ENCODE data around the gene GNG7. TPM values are rescaled to one million over a fixed set of nuclear protein-coding genes. Genes with fewer than 3 reads are reported as not detected.
"Not testable (repeated sequence)": the region's sequence is repeated elsewhere in the genome, so short reads cannot be mapped to it uniquely, and the experiment has no call there.

The GNG7 gene
- total RNA-seq, 1 experiment from 2014 or later: 0.03 TPM

GRCh38 chr19:2630352-2631001 is 72.0 kb downstream of the GNG7 start:
- Histone ChIP-seq H3K36me3 (no peaks in the 10 kb centered on the region), H3K27me3 (replicated peaks) (no peaks in the 10 kb centered on the region; the same call in 1 of the 2 replicates), H3K27ac (no peak overlapping the region), H3K4me3 (no peak overlapping the region), H3K4me1 (replicated peaks) (peaks cover 16% of the 10 kb centered on the region), H3K9me3 (replicated peaks) (peaks cover 21% of the 10 kb centered on the region)
- no peak for DNase-seq (ENCODE audit: low read depth in 1 of 2, low spot score in 2 of 2)

GRCh38 chr19:2629491-2630351 is 72.8 kb downstream of the GNG7 start:
- no peaks in the 10 kb centered on the region for H3K36me3 ChIP-seq
- no peak overlapping the region for H3K4me3 ChIP-seq
- H3K27ac ChIP-seq: no peak overlapping the region
- no peak for DNase-seq (ENCODE audit: low read depth in 1 of 2, low spot score in 2 of 2)
- no peaks in the 10 kb centered on the region; the same call in 1 of the 2 replicates for H3K27me3 ChIP-seq (replicated peaks)
- H3K4me1 ChIP-seq (replicated peaks): peaks cover 16% of the 10 kb centered on the region
- H3K9me3 ChIP-seq (replicated peaks): peaks cover 21% of the 10 kb centered on the region

- Histone ChIP-seq H3K27me3 (replicated peaks) (no peaks in the 10 kb centered on the region), H3K4me3 (no peak overlapping the region), H3K9me3 (replicated peaks) (peaks cover 21% of the 10 kb centered on the region), H3K27ac (no peak overlapping the region), H3K36me3 (no peaks in the 10 kb centered on the region), H3K4me1 (replicated peaks) (peaks cover 16% of the 10 kb centered on the region)
- no peak for DNase-seq (ENCODE audit: low read depth in 1 of 2, low spot score in 2 of 2)
These were observed 73.9 kb downstream of the GNG7 start for GRCh38 chr19:2628597-2628996.

- Histone ChIP-seq H3K27me3 (replicated peaks) (no peaks in the 10 kb centered on the region), H3K4me3 (no peak overlapping the region), H3K27ac (peak overlapping the region; percentile 54), H3K36me3 (no peaks in the 10 kb centered on the region), H3K9me3 (replicated peaks) (peaks cover 21% of the 10 kb centered on the region), H3K4me1 (replicated peaks) (peaks cover 16% of the 10 kb centered on the region)
- no peak for DNase-seq (ENCODE audit: low read depth in 1 of 2, low spot score in 2 of 2)
These were observed 74.6 kb downstream of the GNG7 start for GRCh38 chr19:2627855-2628254.

- Histone ChIP-seq H3K4me1 (replicated peaks) (peaks cover 16% of the 10 kb centered on the region), H3K27ac (peak overlapping the region; percentile 54), H3K36me3 (no peaks in the 10 kb centered on the region), H3K27me3 (replicated peaks) (no peaks in the 10 kb centered on the region), H3K4me3 (no peak overlapping the region), H3K9me3 (replicated peaks) (peaks cover 21% of the 10 kb centered on the region)
- DNase-seq (ENCODE audit: low read depth in 1 of 2, low spot score in 2 of 2): peak; percentile 74 to 91
These were observed 75.1 kb downstream of the GNG7 start for GRCh38 chr19:2627319-2627829.

- no peaks in the 10 kb centered on the region for H3K27me3 ChIP-seq (replicated peaks)
- DNase-seq (ENCODE audit: low read depth in 1 of 2, low spot score in 2 of 2): no peak
- H3K27ac ChIP-seq: no peak overlapping the region
- peaks cover 14% of the 10 kb centered on the region for H3K9me3 ChIP-seq (replicated peaks)
- H3K4me3 ChIP-seq: no peak overlapping the region
- no peaks in the 10 kb centered on the region for H3K36me3 ChIP-seq
- H3K4me1 ChIP-seq (replicated peaks): peaks cover 22% of the 10 kb centered on the region
These were observed 77.1 kb downstream of the GNG7 start for GRCh38 chr19:2625434-2625833.

- no peak for DNase-seq (ENCODE audit: low read depth in 1 of 2, low spot score in 2 of 2)
- Histone ChIP-seq H3K4me3 (no peak overlapping the region), H3K9me3 (replicated peaks) (peaks cover 10% of the 10 kb centered on the region), H3K4me1 (replicated peaks) (peaks cover 24% of the 10 kb centered on the region), H3K27me3 (replicated peaks) (no peaks in the 10 kb centered on the region), H3K27ac (no peak overlapping the region), H3K36me3 (no peaks in the 10 kb centered on the region)
These were observed 77.9 kb downstream of the GNG7 start for GRCh38 chr19:2624537-2625091.

GRCh38 chr19:2623798-2624197 is 78.7 kb downstream of the GNG7 start:
- H3K27ac ChIP-seq: no peak overlapping the region
- H3K36me3 ChIP-seq: no peaks in the 10 kb centered on the region
- H3K4me3 ChIP-seq: no peak overlapping the region
- H3K9me3 ChIP-seq (replicated peaks): peaks cover 7% of the 10 kb centered on the region
- no peak for DNase-seq (ENCODE audit: low read depth in 1 of 2, low spot score in 2 of 2)
- H3K4me1 ChIP-seq (replicated peaks): peaks cover 32% of the 10 kb centered on the region
- H3K27me3 ChIP-seq (replicated peaks): no peaks in the 10 kb centered on the region

- not testable (repeated sequence) for H3K4me3 ChIP-seq; H3K27me3 ChIP-seq (replicated peaks); H3K27ac ChIP-seq; DNase-seq (ENCODE audit: low read depth in 1 of 2, low spot score in 2 of 2); H3K36me3 ChIP-seq; H3K9me3 ChIP-seq (replicated peaks)
- peaks cover 36% of the 10 kb centered on the region for H3K4me1 ChIP-seq (replicated peaks)
These were observed 80.0 kb downstream of the GNG7 start for GRCh38 chr19:2622371-2622961.

- Histone ChIP-seq H3K4me3 (no peak overlapping the region), H3K4me1 (replicated peaks) (peaks cover 26% of the 10 kb centered on the region), H3K9me3 (replicated peaks) (no peaks in the 10 kb centered on the region), H3K27ac (peak overlapping the region; percentile 78), H3K36me3 (no peaks in the 10 kb centered on the region), H3K27me3 (replicated peaks) (no peaks in the 10 kb centered on the region)
- DNase-seq (ENCODE audit: low read depth in 1 of 2, low spot score in 2 of 2): no peak
These were observed 83.4 kb downstream of the GNG7 start for GRCh38 chr19:2619076-2619475.

GRCh38 chr19:2618611-2619010 is 83.9 kb downstream of the GNG7 start:
- Histone ChIP-seq H3K9me3 (replicated peaks) (no peaks in the 10 kb centered on the region), H3K27me3 (replicated peaks) (no peaks in the 10 kb centered on the region), H3K36me3 (no peaks in the 10 kb centered on the region), H3K4me1 (replicated peaks) (peaks cover 31% of the 10 kb centered on the region), H3K4me3 (no peak overlapping the region), H3K27ac (peak overlapping the region; percentile 78)
- DNase-seq (ENCODE audit: low read depth in 1 of 2, low spot score in 2 of 2): peak; percentile 82 to 89

- Histone ChIP-seq H3K4me3 (no peak overlapping the region), H3K9me3 (replicated peaks) (no peaks in the 10 kb centered on the region), H3K27me3 (replicated peaks) (no peaks in the 10 kb centered on the region), H3K36me3 (no peaks in the 10 kb centered on the region), H3K4me1 (replicated peaks) (peaks cover 32% of the 10 kb centered on the region), H3K27ac (peak overlapping the region; percentile 78; the same call in 1 of the 2 replicates)
- no peak for DNase-seq (ENCODE audit: low read depth in 1 of 2, low spot score in 2 of 2)
These were observed 84.9 kb downstream of the GNG7 start for GRCh38 chr19:2617393-2618165.

GRCh38 chr19:2616741-2617392 is 85.6 kb downstream of the GNG7 start:
- DNase-seq (ENCODE audit: low read depth in 1 of 2, low spot score in 2 of 2): no peak
- H3K27ac ChIP-seq: no peak overlapping the region
- no peaks in the 10 kb centered on the region for H3K36me3 ChIP-seq
- H3K9me3 ChIP-seq (replicated peaks): no peaks in the 10 kb centered on the region
- no peaks in the 10 kb centered on the region for H3K27me3 ChIP-seq (replicated peaks)
- no peak overlapping the region for H3K4me3 ChIP-seq
- peaks cover 32% of the 10 kb centered on the region for H3K4me1 ChIP-seq (replicated peaks)

Measured in SJSA1 (cell line).